Activated T-cell treated with anti-CD3 and anti-CD28 coated beads for 4 hours (primary cell): ENCODE data around the gene MLYCD.

Source experiments
- DNase-seq: peaks from one replicate; pipeline ENCODE4 v3.0.0-alpha.2; 2020

The MLYCD gene

GRCh38 chr16:83958137-83958845, 59.4 kb downstream of the MLYCD start:
- DNase-seq, result no peak

GRCh38 chr16:83958846-83959565, 60.1 kb downstream of the MLYCD start:
- no peak for DNase-seq

- DNase-seq, result no peak
Observed at GRCh38 chr16:83959656-83960434, 60.9 kb downstream of the MLYCD start.

- DNase-seq, result no peak
Observed at GRCh38 chr16:83960521-83961249, 61.8 kb downstream of the MLYCD start.

GRCh38 chr16:83961591-83961990, 62.7 kb downstream of the MLYCD start:
- DNase-seq, result no peak

- no peak for DNase-seq
Observed at GRCh38 chr16:83963277-83964119, 64.6 kb downstream of the MLYCD start.

- DNase-seq, result no peak
Observed at GRCh38 chr16:83964684-83965443, 65.9 kb downstream of the MLYCD start.

- DNase-seq, result no peak
Observed at GRCh38 chr16:83965444-83966152, 66.7 kb downstream of the MLYCD start.

GRCh38 chr16:83966153-83966696, 67.3 kb downstream of the MLYCD start:
- no peak for DNase-seq

GRCh38 chr16:83967091-83967490, 68.2 kb downstream of the MLYCD start:
- DNase-seq, result no peak

- no peak for DNase-seq
Observed at GRCh38 chr16:83967838-83968305, 69.0 kb downstream of the MLYCD start, which contains the start of gene NECAB2. NECAB2 (plus strand) TSS chr16:83968244; CDS start chr16:83968649, 405 bp downstream.

GRCh38 chr16:83968306-83968851, 69.5 kb downstream of the MLYCD start:
- no peak for DNase-seq

- DNase-seq, result no peak
Observed at GRCh38 chr16:83968891-83969649, 70.2 kb downstream of the MLYCD start.

GRCh38 chr16:83969771-83970429, 71.0 kb downstream of the MLYCD start:
- no peak for DNase-seq

- DNase-seq, result no peak
Observed at GRCh38 chr16:83970430-83970815, 71.5 kb downstream of the MLYCD start.

- DNase-seq, result no peak
Observed at GRCh38 chr16:83971165-83972130, 72.5 kb downstream of the MLYCD start.
